ENCODE data around the gene TMEM139. TPM values are rescaled to one million over a fixed set of nuclear protein-coding genes. Genes with fewer than 3 reads are reported as not detected.
A peak's percentile ranks its signal among the peaks of the same experiment; 100 is the strongest.

TMEM139 gene
- total RNA-seq, 1 donor from 2014 or later, result not detected

DNA sequence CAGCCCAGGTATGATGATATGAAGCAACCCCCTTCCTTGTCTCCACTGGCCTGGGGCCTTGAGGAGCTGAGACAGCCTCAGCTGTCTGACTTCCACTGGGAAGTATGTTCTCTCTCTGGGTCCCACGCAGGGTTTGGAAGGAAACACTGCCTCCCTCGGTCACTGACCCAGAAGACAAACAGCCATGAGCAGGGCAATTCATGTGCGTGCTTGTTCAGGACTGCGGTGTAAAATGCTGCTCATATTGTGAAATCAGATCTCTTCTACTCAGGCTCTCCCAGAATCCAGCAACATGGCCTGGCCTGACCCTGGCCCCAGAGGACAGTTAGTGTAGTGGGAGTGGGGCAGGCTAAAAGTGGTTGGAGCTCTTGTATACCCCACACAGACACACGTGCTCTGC is 33.9 kb downstream of the TMEM139 start:
- peaks cover 49% of the 10 kb centered on the region for H3K4me1 Mint-ChIP-seq (ENCODE audit: unreplicated experiment)
- no peaks in the 10 kb centered on the region for H3K27me3 Mint-ChIP-seq (ENCODE audit: unreplicated experiment)
- peak overlapping the region; percentile 82 for H3K27ac Mint-ChIP-seq (ENCODE audit: unreplicated experiment)
- no peak overlapping the region for H3K4me3 Mint-ChIP-seq (ENCODE audit: unreplicated experiment)
- no peaks in the 10 kb centered on the region for H3K36me3 Mint-ChIP-seq (ENCODE audit: unreplicated experiment)
- no peaks in the 10 kb centered on the region for H3K9me3 Mint-ChIP-seq (ENCODE audit: unreplicated experiment)
- TF ChIP-seq, protein P1, sequence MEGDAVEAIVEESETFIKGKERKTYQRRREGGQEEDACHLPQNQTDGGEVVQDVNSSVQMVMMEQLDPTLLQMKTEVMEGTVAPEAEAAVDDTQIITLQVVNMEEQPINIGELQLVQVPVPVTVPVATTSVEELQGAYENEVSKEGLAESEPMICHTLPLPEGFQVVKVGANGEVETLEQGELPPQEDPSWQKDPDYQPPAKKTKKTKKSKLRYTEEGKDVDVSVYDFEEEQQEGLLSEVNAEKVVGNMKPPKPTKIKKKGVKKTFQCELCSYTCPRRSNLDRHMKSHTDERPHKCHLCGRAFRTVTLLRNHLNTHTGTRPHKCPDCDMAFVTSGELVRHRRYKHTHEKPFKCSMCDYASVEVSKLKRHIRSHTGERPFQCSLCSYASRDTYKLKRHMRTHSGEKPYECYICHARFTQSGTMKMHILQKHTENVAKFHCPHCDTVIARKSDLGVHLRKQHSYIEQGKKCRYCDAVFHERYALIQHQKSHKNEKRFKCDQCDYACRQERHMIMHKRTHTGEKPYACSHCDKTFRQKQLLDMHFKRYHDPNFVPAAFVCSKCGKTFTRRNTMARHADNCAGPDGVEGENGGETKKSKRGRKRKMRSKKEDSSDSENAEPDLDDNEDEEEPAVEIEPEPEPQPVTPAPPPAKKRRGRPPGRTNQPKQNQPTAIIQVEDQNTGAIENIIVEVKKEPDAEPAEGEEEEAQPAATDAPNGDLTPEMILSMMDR (IDR thresholded peaks at IDR 0.05), result no peak
- DNase-seq (ENCODE audit: extremely low spot score, unreplicated experiment), result no peak

DNA sequence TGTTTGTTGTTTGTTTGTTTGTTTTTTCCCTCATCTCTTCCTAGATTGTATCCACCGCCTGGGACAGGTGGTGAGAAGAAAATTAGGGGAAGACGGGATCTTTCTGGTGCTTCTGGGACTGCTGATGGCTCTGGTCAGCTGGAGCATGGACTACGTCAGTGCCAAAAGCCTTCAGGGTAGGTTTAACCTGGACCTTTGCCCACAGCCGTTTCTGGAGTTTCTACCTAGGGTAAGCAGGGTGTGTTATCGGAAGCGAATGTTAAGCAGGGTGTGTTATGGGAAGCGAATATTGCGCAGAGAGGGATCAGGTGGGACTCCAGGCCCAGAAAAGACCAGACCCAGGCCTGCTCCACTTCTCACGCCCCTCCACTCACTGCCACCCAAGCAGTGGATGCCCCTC is 35.9 kb downstream of the TMEM139 start:
- Mint-ChIP-seq H3K4me3 (ENCODE audit: unreplicated experiment) (no peak overlapping the region), H3K36me3 (ENCODE audit: unreplicated experiment) (no peaks in the 10 kb centered on the region), H3K27ac (ENCODE audit: unreplicated experiment) (no peak overlapping the region), H3K9me3 (ENCODE audit: unreplicated experiment) (no peaks in the 10 kb centered on the region), H3K27me3 (ENCODE audit: unreplicated experiment) (no peaks in the 10 kb centered on the region), H3K4me1 (ENCODE audit: unreplicated experiment) (peaks cover 53% of the 10 kb centered on the region)
- TF ChIP-seq, protein P1 (IDR thresholded peaks at IDR 0.05), result no peak
- DNase-seq (ENCODE audit: extremely low spot score, unreplicated experiment), result no peak

DNA sequence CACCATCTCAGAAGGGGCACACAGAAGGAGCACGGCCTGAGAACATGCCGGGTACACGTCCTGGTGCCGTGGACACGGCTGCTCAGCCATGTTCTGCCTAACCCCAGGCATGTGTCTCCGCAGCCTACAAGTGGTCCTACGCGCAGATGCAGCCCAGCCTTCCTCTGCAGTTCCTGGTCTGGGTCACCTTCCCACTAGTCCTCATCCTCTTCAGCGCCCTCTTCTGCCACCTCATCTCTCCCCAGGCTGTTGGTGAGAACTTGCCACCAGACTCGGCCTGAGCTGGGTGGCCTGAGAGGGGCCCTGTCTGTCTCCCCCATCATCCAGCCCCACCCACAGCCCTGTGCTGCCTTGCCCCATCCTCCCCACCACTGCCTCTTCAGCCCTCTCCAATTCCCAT is 36.5 kb downstream of the TMEM139 start:
- TF ChIP-seq, protein P1 (IDR thresholded peaks at IDR 0.05), result no peak
- Mint-ChIP-seq H3K36me3 (ENCODE audit: unreplicated experiment) (no peaks in the 10 kb centered on the region), H3K4me3 (ENCODE audit: unreplicated experiment) (no peak overlapping the region), H3K27ac (ENCODE audit: unreplicated experiment) (no peak overlapping the region), H3K9me3 (ENCODE audit: unreplicated experiment) (no peaks in the 10 kb centered on the region), H3K4me1 (ENCODE audit: unreplicated experiment) (peaks cover 53% of the 10 kb centered on the region), H3K27me3 (ENCODE audit: unreplicated experiment) (no peaks in the 10 kb centered on the region)
- no peak for DNase-seq (ENCODE audit: extremely low spot score, unreplicated experiment)

DNA sequence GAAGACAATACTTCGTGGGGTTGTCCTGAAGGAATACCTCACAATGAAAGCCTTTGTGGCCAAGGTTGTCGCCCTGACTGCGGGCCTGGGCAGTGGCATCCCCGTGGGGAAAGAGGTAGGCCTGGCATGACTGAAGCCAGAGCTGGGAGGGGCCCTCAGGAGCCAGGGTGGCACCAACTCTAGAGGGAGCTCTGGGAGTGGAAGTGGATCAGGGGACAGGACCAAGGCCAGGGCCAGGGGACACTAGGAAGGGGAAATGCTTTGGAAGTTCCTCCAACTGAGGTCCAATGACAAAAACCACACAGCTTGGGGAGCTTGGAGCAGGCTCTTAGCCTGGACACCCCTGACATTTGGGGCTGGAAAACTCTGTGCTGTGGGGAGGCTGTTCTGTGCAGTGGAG is 37.0 kb downstream of the TMEM139 start:
- TF ChIP-seq, protein P1 (IDR thresholded peaks at IDR 0.05), result no peak
- Mint-ChIP-seq H3K4me3 (ENCODE audit: unreplicated experiment) (no peak overlapping the region), H3K9me3 (ENCODE audit: unreplicated experiment) (no peaks in the 10 kb centered on the region), H3K4me1 (ENCODE audit: unreplicated experiment) (peaks cover 50% of the 10 kb centered on the region), H3K27ac (ENCODE audit: unreplicated experiment) (no peak overlapping the region), H3K36me3 (ENCODE audit: unreplicated experiment) (no peaks in the 10 kb centered on the region), H3K27me3 (ENCODE audit: unreplicated experiment) (no peaks in the 10 kb centered on the region)
- DNase-seq (ENCODE audit: extremely low spot score, unreplicated experiment), result no peak

DNA sequence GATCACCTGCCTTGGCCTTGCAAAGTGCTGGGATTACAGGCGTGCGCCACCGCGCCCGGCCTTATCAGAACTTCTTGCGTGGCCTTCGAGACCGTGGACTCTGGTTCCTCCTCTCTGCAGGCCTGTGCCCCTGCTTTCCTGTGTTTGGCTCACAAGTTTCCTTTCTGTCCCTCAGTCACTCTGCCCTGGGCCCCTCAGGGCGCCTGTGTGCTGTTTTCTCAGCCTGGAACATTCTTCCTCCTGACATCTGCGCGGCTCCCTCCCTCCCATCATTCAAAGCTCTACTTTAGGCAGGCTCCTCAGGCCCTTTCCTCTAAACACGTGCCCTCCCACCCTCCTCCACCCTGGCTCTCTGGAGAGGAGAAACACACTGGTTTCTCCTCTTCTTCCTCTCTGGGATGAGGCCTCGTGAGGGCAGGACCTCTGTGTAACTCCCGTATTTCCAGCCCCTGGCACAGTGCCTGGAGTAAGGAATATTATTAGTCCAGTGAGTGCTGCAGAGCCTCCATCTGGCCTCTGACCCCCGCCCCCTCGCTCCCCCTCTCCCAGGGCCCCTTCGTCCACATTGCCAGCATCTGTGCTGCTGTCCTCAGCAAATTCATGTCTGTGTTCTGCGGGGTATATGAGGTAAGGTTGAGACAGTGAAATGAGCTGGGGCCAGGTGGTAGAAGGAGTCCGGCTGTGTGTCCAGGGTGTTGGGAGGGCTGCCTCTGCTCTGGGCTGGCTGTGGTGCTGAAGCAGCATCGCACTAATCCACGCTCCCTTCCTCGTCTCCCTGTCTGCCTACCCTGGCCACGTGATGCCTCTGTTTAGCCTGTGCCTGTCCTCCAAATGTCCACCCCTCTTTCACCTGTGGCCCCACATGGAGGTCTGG is 38.2 kb downstream of the TMEM139 start:
- Mint-ChIP-seq H3K4me1 (ENCODE audit: unreplicated experiment) (peaks cover 40% of the 10 kb centered on the region), H3K9me3 (ENCODE audit: unreplicated experiment) (no peaks in the 10 kb centered on the region), H3K27ac (ENCODE audit: unreplicated experiment) (peak overlapping the region; percentile 79), H3K4me3 (ENCODE audit: unreplicated experiment) (no peak overlapping the region), H3K36me3 (ENCODE audit: unreplicated experiment) (no peaks in the 10 kb centered on the region), H3K27me3 (ENCODE audit: unreplicated experiment) (no peaks in the 10 kb centered on the region)
- TF ChIP-seq, protein P1 (IDR thresholded peaks at IDR 0.05), result no peak
- DNase-seq (ENCODE audit: extremely low spot score, unreplicated experiment), result no peak
